Type B pancreatic cell (in vitro differentiated cells): Measurements from ENCODE around the gene CTDP1. TPM values are rescaled to one million over a fixed set of nuclear protein-coding genes. Genes with fewer than 3 reads are reported as not detected.

Experiments
- DNase-seq: peaks from one replicate; pipeline ENCODE4 v3.0.0; 2021; ENCODE audit warnings: mixed read lengths; ENCODE audit not compliant: unreplicated experiment; ENCODE audit errors: extremely low spot score
- H3K27ac Mint-ChIP-seq: 2 replicates; pipeline ENCODE4 v1.8.0; 2021; ENCODE audit warnings: mild to moderate bottlenecking, mixed read lengths
- H3K27me3 Mint-ChIP-seq: 2 replicates; pipeline ENCODE4 v1.8.0; 2021; ENCODE audit warnings: mixed read lengths
- H3K36me3 Mint-ChIP-seq: 2 replicates; pipeline ENCODE4 v1.8.0; 2021; ENCODE audit warnings: mixed read lengths
- H3K4me1 Mint-ChIP-seq: one replicate; pipeline ENCODE4 v1.8.0; 2021; ENCODE audit warnings: mixed read lengths; ENCODE audit not compliant: unreplicated experiment
- H3K4me3 Mint-ChIP-seq: 2 replicates; pipeline ENCODE4 v1.8.0; 2021; ENCODE audit warnings: mild to moderate bottlenecking, mixed read lengths
- H3K9me3 Mint-ChIP-seq: 2 replicates; pipeline ENCODE4 v1.8.0; 2021; ENCODE audit warnings: mixed read lengths
- CTCF ChIP-seq: fragments of 200-600 bp; sonication (generic); conservative IDR thresholded peaks from 2 replicates; pipeline ENCODE4 v1.5.0; 2021; ENCODE audit warnings: antibody characterized with exemption, mild to moderate bottlenecking
- total RNA-seq: library from RNA; stranded (reverse); gene quantifications from 2 replicates; pipeline ENCODE4 v1.2.1, GENCODE V29; 2021; ENCODE audit warnings: low replicate concordance

The CTDP1 gene
- total RNA-seq, 1 donor from 2014 or later = 21.1 TPM

- DNase-seq = no peak
- no peak overlapping the region for H3K27ac Mint-ChIP-seq
- H3K27me3 Mint-ChIP-seq = no peaks in the 10 kb centered on the region
- H3K4me3 Mint-ChIP-seq = no peak overlapping the region
- H3K4me1 Mint-ChIP-seq = no peaks in the 10 kb centered on the region
- TF ChIP-seq CTCF = no peak
- peaks cover 38% of the 10 kb centered on the region for H3K36me3 Mint-ChIP-seq
- no peaks in the 10 kb centered on the region for H3K9me3 Mint-ChIP-seq
These were observed 61.7 kb downstream of the CTDP1 start for GRCh38 chr18:79741362-79741700.

GRCh38 chr18:79742076-79742475, 62.5 kb downstream of the CTDP1 start:
- Mint-ChIP-seq H3K27ac (no peak overlapping the region), H3K9me3 (no peaks in the 10 kb centered on the region), H3K27me3 (no peaks in the 10 kb centered on the region), H3K4me3 (no peak overlapping the region), H3K36me3 (peaks cover 38% of the 10 kb centered on the region), H3K4me1 (no peaks in the 10 kb centered on the region)
- no peak for DNase-seq
- no peak for TF ChIP-seq CTCF

- H3K36me3 Mint-ChIP-seq = peaks cover 39% of the 10 kb centered on the region
- peaks cover 3% of the 10 kb centered on the region for H3K4me1 Mint-ChIP-seq
- H3K27ac Mint-ChIP-seq = no peak overlapping the region
- H3K27me3 Mint-ChIP-seq = no peaks in the 10 kb centered on the region
- DNase-seq = no peak
- no peaks in the 10 kb centered on the region for H3K9me3 Mint-ChIP-seq
- H3K4me3 Mint-ChIP-seq = no peak overlapping the region
- no peak for TF ChIP-seq CTCF
These were observed 65.0 kb downstream of the CTDP1 start for GRCh38 chr18:79744625-79745024.

- Mint-ChIP-seq H3K27ac (no peak overlapping the region), H3K27me3 (no peaks in the 10 kb centered on the region), H3K4me1 (peaks cover 7% of the 10 kb centered on the region), H3K36me3 (peaks cover 30% of the 10 kb centered on the region), H3K4me3 (no peak overlapping the region), H3K9me3 (no peaks in the 10 kb centered on the region)
- DNase-seq = no peak
- TF ChIP-seq CTCF = no peak
These were observed 67.1 kb downstream of the CTDP1 start for GRCh38 chr18:79746730-79747129.

GRCh38 chr18:79747156-79747845, 67.7 kb downstream of the CTDP1 start:
- no peak for DNase-seq
- Mint-ChIP-seq H3K4me1 (peaks cover 7% of the 10 kb centered on the region), H3K4me3 (no peak overlapping the region), H3K36me3 (peaks cover 26% of the 10 kb centered on the region), H3K27me3 (no peaks in the 10 kb centered on the region), H3K27ac (no peak overlapping the region), H3K9me3 (no peaks in the 10 kb centered on the region)
- TF ChIP-seq CTCF = no peak
